ENCODE results near the gene AASS. TPM values are rescaled to one million over a fixed set of nuclear protein-coding genes. Genes with fewer than 3 reads are reported as not detected.
"Not testable (repeated sequence)": the region's sequence is repeated elsewhere in the genome, so short reads cannot be mapped to it uniquely, and the experiment has no call there.

The AASS gene
- total RNA-seq, 1 experiment from 2014 or later: 15.6 TPM

- DNase-seq (ENCODE audit: unreplicated experiment): peak; percentile 30
- H3K9me3 Mint-ChIP-seq (ENCODE audit: unreplicated experiment): no peaks in the 10 kb centered on the region
- H3K27ac Mint-ChIP-seq (ENCODE audit: low read depth, unreplicated experiment): no peak overlapping the region
- ChIA-PET CTCF (no interaction called here), POLR2A (no interaction called here)
- no peak overlapping the region for H3K4me3 Mint-ChIP-seq (ENCODE audit: unreplicated experiment)
- no TSS peak for BruUV-seq (replicated peaks)
- intact Hi-C loops (cut with micrococcal nuclease): no loop called here
- TF ChIP-seq CTCF (IDR thresholded peaks at IDR 0.05; ENCODE audit: unreplicated experiment): no peak
- H3K27me3 Mint-ChIP-seq (ENCODE audit: insufficient read depth, unreplicated experiment): no peaks in the 10 kb centered on the region
- peaks cover 15% of the 10 kb centered on the region for H3K36me3 Mint-ChIP-seq (ENCODE audit: insufficient read depth, unreplicated experiment)
- H3K4me1 Mint-ChIP-seq (ENCODE audit: insufficient read depth, unreplicated experiment): peaks cover 35% of the 10 kb centered on the region
Measured at GRCh38 chr7:122135275-122135674, 8.8 kb downstream of the AASS start.

- POLR2A ChIA-PET; H3K27ac Mint-ChIP-seq (ENCODE audit: low read depth, unreplicated experiment); intact Hi-C loops (cut with micrococcal nuclease); H3K27me3 Mint-ChIP-seq (ENCODE audit: insufficient read depth, unreplicated experiment); CTCF ChIA-PET; H3K4me3 Mint-ChIP-seq (ENCODE audit: unreplicated experiment); H3K9me3 Mint-ChIP-seq (ENCODE audit: unreplicated experiment); DNase-seq (ENCODE audit: unreplicated experiment); BruUV-seq (replicated peaks): not testable (repeated sequence)
- peaks cover 35% of the 10 kb centered on the region for H3K4me1 Mint-ChIP-seq (ENCODE audit: insufficient read depth, unreplicated experiment)
- H3K36me3 Mint-ChIP-seq (ENCODE audit: insufficient read depth, unreplicated experiment): peaks cover 15% of the 10 kb centered on the region
Measured at GRCh38 chr7:122134793-122135192, 9.3 kb downstream of the AASS start.

GRCh38 chr7:122133477-122133876, 10.6 kb downstream of the AASS start:
- Mint-ChIP-seq H3K27ac (ENCODE audit: low read depth, unreplicated experiment) (no peak overlapping the region), H3K4me3 (ENCODE audit: unreplicated experiment) (no peak overlapping the region), H3K9me3 (ENCODE audit: unreplicated experiment) (no peaks in the 10 kb centered on the region), H3K4me1 (ENCODE audit: insufficient read depth, unreplicated experiment) (peaks cover 32% of the 10 kb centered on the region), H3K27me3 (ENCODE audit: insufficient read depth, unreplicated experiment) (no peaks in the 10 kb centered on the region), H3K36me3 (ENCODE audit: insufficient read depth, unreplicated experiment) (peaks cover 15% of the 10 kb centered on the region)
- TF ChIP-seq CTCF (IDR thresholded peaks at IDR 0.05; ENCODE audit: unreplicated experiment): no peak
- POLR2A ChIA-PET: no interaction called here
- CTCF ChIA-PET: no interaction called here
- BruUV-seq (replicated peaks): no TSS peak
- intact Hi-C loops (cut with micrococcal nuclease): no loop called here
- DNase-seq (ENCODE audit: unreplicated experiment): no peak

GRCh38 chr7:122132341-122132740, 11.7 kb downstream of the AASS start:
- Mint-ChIP-seq H3K27ac (ENCODE audit: low read depth, unreplicated experiment) (no peak overlapping the region), H3K4me1 (ENCODE audit: insufficient read depth, unreplicated experiment) (peaks cover 21% of the 10 kb centered on the region), H3K9me3 (ENCODE audit: unreplicated experiment) (no peaks in the 10 kb centered on the region), H3K36me3 (ENCODE audit: insufficient read depth, unreplicated experiment) (peaks cover 15% of the 10 kb centered on the region), H3K27me3 (ENCODE audit: insufficient read depth, unreplicated experiment) (no peaks in the 10 kb centered on the region), H3K4me3 (ENCODE audit: unreplicated experiment) (no peak overlapping the region)
- intact Hi-C loops (cut with micrococcal nuclease): no loop called here
- ChIA-PET POLR2A (no interaction called here), CTCF (interaction anchor here (0.6 kb wide), 2 partner anchors 85 to 364 kb away, joined by 4 to 5 read pairs; no protein-coding TSS in a partner anchor)
- no peak for DNase-seq (ENCODE audit: unreplicated experiment)
- no TSS peak for BruUV-seq (replicated peaks)
- TF ChIP-seq CTCF (IDR thresholded peaks at IDR 0.05; ENCODE audit: unreplicated experiment): no peak

GRCh38 chr7:122123746-122124145, 20.3 kb downstream of the AASS start:
- CTCF ChIA-PET: interaction anchor here (0.5 to 1.1 kb wide), 2 partner anchors 31 to 62 kb away, joined by 3 read pairs; no protein-coding TSS in a partner anchor
- no peak for DNase-seq (ENCODE audit: unreplicated experiment)
- no TSS peak for BruUV-seq (replicated peaks)
- Mint-ChIP-seq H3K4me3 (ENCODE audit: unreplicated experiment) (no peak overlapping the region), H3K27ac (ENCODE audit: low read depth, unreplicated experiment) (no peak overlapping the region), H3K27me3 (ENCODE audit: insufficient read depth, unreplicated experiment) (no peaks in the 10 kb centered on the region), H3K4me1 (ENCODE audit: insufficient read depth, unreplicated experiment) (peaks cover 7% of the 10 kb centered on the region), H3K36me3 (ENCODE audit: insufficient read depth, unreplicated experiment) (peaks cover 12% of the 10 kb centered on the region), H3K9me3 (ENCODE audit: unreplicated experiment) (no peaks in the 10 kb centered on the region)
- intact Hi-C loops (cut with micrococcal nuclease): no loop called here
- POLR2A ChIA-PET: interaction anchor here (1.1 to 1.5 kb wide), 2 partner anchors 20 to 30 kb away, joined by 3 to 5 read pairs; partner anchors contain the start of gene AASS
- no peak for TF ChIP-seq CTCF (IDR thresholded peaks at IDR 0.05; ENCODE audit: unreplicated experiment)

Measured in MCF 10A (cell line).